Sigmoid colon (tissue), 7 donors: ENCODE results near the gene CALCR. TPM values are rescaled to one million over a fixed set of nuclear protein-coding genes. Genes with fewer than 3 reads are reported as not detected.

Experiments used
- DNase-seq: peaks from one replicate; pipeline ENCODE4 v3.0.0-alpha.2; 2019
- H3K27ac ChIP-seq, 4 donors: fragments of 200-600 bp; sonication (generic); one replicate each; pipeline ENCODE4 v1.5.1; 2016 to 2019; ENCODE audit warnings: mild to moderate bottlenecking in 1 of 4
- H3K27me3 ChIP-seq, 3 donors: fragments of 200-600 bp; sonication (generic); one replicate each; pipeline ENCODE4 v1.5.1; 2019; ENCODE audit warnings: mild to moderate bottlenecking in 1 of 3
- H3K36me3 ChIP-seq, 4 donors: fragments of 200-600 bp; sonication (generic); one replicate each; pipeline ENCODE4 v1.5.1; 2016 to 2019
- H3K4me1 ChIP-seq, 4 donors: fragments of 200-600 bp; sonication (generic); one replicate each; pipeline ENCODE4 v1.5.1; 2017 to 2019
- H3K4me3 ChIP-seq, 4 donors: fragments of 200-600 bp; sonication (generic); one replicate each; pipeline ENCODE4 v1.5.1; 2017 to 2019; ENCODE audit warnings: mild to moderate bottlenecking in 2 of 4, moderate library complexity in 1 of 4
- H3K9me3 ChIP-seq, 4 donors: fragments of 200-600 bp in 3 of 4; sonication (generic) in 3 of 4; one replicate each; pipeline versions ENCODE4 v1.5.1 to v1.6.1; 2013 to 2019
- EP300 ChIP-seq, 4 donors: sonication (generic); formaldehyde crosslinking; IDR thresholded peaks; one replicate each; pipeline ENCODE4 v1.6.1; 2017; ENCODE audit warnings: antibody characterized with exemption in 4 of 4
- POLR2A ChIP-seq, 2 donors: fragments of 450-650 bp; IDR thresholded peaks; one replicate each; pipeline ENCODE4 v1.6.1; 2016; ENCODE audit warnings: antibody characterized with exemption in 2 of 2, mild to moderate bottlenecking in 2 of 2, moderate library complexity in 2 of 2
- POLR2AphosphoS5 ChIP-seq, 4 donors: sonication (generic); formaldehyde crosslinking; IDR thresholded peaks; one replicate each; pipeline ENCODE4 v1.6.1; 2017; ENCODE audit warnings: antibody characterized with exemption in 4 of 4
- WGBS, 2 donors: extraction: QIAGEN DNeasy Blood & Tissue Kit; methylation state at CpG; one replicate each; pipeline ENCODE4 v1.1.7; 2013; 5-methylcytosine and 5-hydroxymethylcytosine counted together
- intact Hi-C: fragments of 100-400 bp; cut with DNase I; formaldehyde crosslinking; loops from one replicate; pipeline ENCODE4 v1.15.1; 2023
- polyA plus RNA-seq, 3 donors: library from polyadenylated mRNA; stranded (reverse); fragments of 200-250 nt; gene quantifications; one replicate each; pipeline ENCODE4 v1.2.3, GENCODE V29; 2013
- total RNA-seq, 4 donors: library from RNA; depleted of rRNA; stranded (reverse); fragments of >200 nt; gene quantifications; one replicate each; pipeline ENCODE4 v1.1.0, GENCODE V29; 2016
- TF ChIP-seq, protein P1 (sequence below), 4 experiments: fragments of 450-650 bp in 3 of 4; fragments of 200-600 bp in 1 of 4; IDR thresholded peaks; one replicate each; pipeline ENCODE4 v1.5.1; 2016 to 2019; ENCODE audit warnings: antibody characterized with exemption in 4 of 4, mild to moderate bottlenecking in 3 of 4, moderate library complexity in 2 of 4
- donor health status: healthy with polysubstance abuse.
- donor health status: Bipolar disorder and iron deficiency.
- donor health status: healthy.

Gene CALCR
- total and polyA plus RNA-seq, 7 donors: 0.03 TPM; not detected in 6

DNA sequence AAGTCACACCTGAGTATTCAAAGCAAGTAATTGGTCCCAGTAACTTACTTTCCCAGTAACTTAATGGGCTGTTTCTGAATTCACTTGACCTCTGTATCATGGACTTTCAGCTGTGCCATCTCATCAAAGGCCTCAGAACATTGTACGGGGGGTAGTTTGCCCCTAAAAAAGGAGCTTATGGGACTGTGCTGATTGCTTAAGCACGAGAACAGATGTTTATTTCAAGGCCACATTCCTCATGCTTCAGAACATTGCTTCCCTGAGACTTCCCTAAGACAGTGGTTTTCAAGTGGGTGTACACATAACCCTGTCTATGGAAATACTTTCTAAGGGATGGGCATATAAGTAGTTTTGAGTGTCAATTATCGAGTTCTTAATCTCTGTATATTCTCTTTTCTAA, 26.8 kb downstream of the CALCR start:
- Histone ChIP-seq H3K9me3 (no peaks in the 10 kb centered on the region), H3K36me3 (no peaks in the 10 kb centered on the region), H3K27me3 (no peaks in the 10 kb centered on the region), H3K4me3 (no peak overlapping the region), H3K27ac (no peak overlapping the region), H3K4me1 (no peaks in the 10 kb centered on the region)
- intact Hi-C loops: no loop called here
- TF ChIP-seq POLR2AphosphoS5 (IDR thresholded peaks at IDR 0.05) (no peak), EP300 (IDR thresholded peaks at IDR 0.05) (no peak), POLR2A (IDR thresholded peaks at IDR 0.05) (no peak)
- TF ChIP-seq, protein P1, sequence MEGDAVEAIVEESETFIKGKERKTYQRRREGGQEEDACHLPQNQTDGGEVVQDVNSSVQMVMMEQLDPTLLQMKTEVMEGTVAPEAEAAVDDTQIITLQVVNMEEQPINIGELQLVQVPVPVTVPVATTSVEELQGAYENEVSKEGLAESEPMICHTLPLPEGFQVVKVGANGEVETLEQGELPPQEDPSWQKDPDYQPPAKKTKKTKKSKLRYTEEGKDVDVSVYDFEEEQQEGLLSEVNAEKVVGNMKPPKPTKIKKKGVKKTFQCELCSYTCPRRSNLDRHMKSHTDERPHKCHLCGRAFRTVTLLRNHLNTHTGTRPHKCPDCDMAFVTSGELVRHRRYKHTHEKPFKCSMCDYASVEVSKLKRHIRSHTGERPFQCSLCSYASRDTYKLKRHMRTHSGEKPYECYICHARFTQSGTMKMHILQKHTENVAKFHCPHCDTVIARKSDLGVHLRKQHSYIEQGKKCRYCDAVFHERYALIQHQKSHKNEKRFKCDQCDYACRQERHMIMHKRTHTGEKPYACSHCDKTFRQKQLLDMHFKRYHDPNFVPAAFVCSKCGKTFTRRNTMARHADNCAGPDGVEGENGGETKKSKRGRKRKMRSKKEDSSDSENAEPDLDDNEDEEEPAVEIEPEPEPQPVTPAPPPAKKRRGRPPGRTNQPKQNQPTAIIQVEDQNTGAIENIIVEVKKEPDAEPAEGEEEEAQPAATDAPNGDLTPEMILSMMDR (IDR thresholded peaks at IDR 0.05): no peak
- WGBS, 2 donors: 72 to 77% methylated on average over 3 of the region's 3 CpGs
- no peak for DNase-seq

DNA sequence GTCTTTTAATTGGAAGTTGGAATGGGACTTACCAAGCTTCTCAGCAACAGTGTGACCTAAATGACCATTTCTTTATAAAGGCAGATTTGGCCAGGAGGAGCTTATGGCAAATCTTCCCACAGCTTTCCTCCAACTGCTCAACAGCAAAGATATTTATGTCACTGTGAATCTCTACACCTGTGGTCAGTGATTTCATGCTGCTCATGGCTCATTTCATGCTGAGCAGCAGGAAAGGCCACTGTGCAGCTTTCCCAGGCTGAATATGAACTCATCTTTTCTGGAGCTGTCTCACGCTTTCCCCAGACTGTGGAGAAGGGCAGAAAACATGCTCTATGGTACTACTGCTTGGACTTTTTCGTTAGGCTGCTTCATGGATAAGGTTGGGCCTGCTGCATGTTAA, 29.8 kb downstream of the CALCR start:
- H3K4me3 ChIP-seq: no peak overlapping the region
- H3K9me3 ChIP-seq: no peaks in the 10 kb centered on the region
- no peaks in the 10 kb centered on the region for H3K4me1 ChIP-seq
- H3K36me3 ChIP-seq: no peaks in the 10 kb centered on the region
- H3K27me3 ChIP-seq: no peaks in the 10 kb centered on the region
- intact Hi-C loops: no loop called here
- TF ChIP-seq, protein P1 (IDR thresholded peaks at IDR 0.05): no peak
- TF ChIP-seq EP300 (IDR thresholded peaks at IDR 0.05) (no peak), POLR2AphosphoS5 (IDR thresholded peaks at IDR 0.05) (no peak), POLR2A (IDR thresholded peaks at IDR 0.05) (no peak)
- H3K27ac ChIP-seq: no peak overlapping the region
- no peak for DNase-seq
- 70 to 79% methylated on average over 2 of the region's 2 CpGs for WGBS, 2 donors

DNA sequence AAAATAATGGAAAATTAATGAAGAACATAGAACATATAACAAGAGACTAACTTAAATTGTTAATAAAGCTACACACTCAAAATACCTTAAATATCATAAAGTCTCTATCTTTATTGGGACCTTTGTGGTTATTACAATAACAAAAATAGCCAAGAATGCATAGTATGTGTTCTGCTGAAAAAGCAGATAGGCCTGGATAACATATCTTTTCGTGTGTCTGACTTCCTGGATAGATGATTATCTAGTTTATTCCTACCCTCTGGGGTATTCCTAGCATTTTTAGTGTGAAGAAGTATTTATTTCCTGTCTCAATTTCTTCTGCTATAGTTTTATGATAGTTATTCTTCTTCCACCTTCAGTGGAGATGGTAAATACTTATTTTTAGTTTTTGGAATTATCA, 36.5 kb downstream of the CALCR start:
- no peaks in the 10 kb centered on the region for H3K36me3 ChIP-seq
- no peak overlapping the region for H3K4me3 ChIP-seq
- intact Hi-C loops: no loop called here
- no peaks in the 10 kb centered on the region for H3K4me1 ChIP-seq
- no peaks in the 10 kb centered on the region for H3K27me3 ChIP-seq
- H3K27ac ChIP-seq: no peak overlapping the region
- no peaks in the 10 kb centered on the region for H3K9me3 ChIP-seq
- DNase-seq: no peak
- TF ChIP-seq POLR2A (IDR thresholded peaks at IDR 0.05): no peak
- 31 to 44% methylated on average over 1 of the region's 1 CpG for WGBS, 2 donors

DNA sequence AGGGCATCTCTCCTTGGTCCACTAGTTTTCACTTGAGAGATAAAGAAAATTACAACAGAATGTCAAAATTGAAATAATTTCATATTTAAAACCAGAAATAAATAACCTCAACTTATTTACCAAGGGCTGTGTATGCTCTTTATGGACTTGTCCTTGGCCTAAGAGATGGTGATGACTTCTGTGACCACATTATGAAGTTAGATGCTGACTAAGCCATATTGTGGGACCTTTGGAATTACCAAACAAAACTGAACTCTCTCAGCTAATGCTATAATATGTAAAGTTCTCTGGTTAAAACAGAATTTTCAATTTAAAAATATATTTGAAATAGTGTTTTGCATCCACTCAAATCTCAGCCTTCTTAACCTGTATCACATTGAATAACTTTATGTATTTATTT, 38.9 kb downstream of the CALCR start:
- intact Hi-C loops: no loop called here
- Histone ChIP-seq H3K27ac (no peak overlapping the region), H3K36me3 (no peaks in the 10 kb centered on the region), H3K4me1 (no peaks in the 10 kb centered on the region), H3K27me3 (no peaks in the 10 kb centered on the region), H3K4me3 (no peak overlapping the region), H3K9me3 (no peaks in the 10 kb centered on the region)
- TF ChIP-seq, protein P1 (IDR thresholded peaks at IDR 0.05): no peak
- TF ChIP-seq EP300 (IDR thresholded peaks at IDR 0.05) (no peak), POLR2AphosphoS5 (IDR thresholded peaks at IDR 0.05) (no peak), POLR2A (IDR thresholded peaks at IDR 0.05) (no peak)
- no peak for DNase-seq

DNA sequence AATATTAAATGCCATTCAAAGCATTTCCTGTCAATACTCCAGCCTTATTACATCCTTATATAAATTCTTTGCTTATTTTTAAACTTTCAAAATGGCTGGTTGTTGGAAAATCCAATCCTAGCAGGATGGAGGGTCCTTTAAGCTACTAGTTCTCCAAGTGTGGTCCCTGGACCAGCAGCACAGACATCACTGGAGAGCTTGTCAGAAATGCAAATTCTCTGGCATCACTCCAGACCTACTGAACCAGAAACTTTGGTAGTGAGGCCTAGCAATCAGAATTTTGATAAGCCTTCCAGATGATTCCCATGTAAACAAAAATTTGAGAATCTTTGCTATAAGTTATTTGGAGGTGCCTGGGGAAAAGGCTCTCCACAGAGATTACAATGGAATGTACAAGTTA, 43.8 kb downstream of the CALCR start:
- no peaks in the 10 kb centered on the region for H3K9me3 ChIP-seq
- intact Hi-C loops: no loop called here
- TF ChIP-seq, protein P1 (IDR thresholded peaks at IDR 0.05): no peak
- TF ChIP-seq POLR2A (IDR thresholded peaks at IDR 0.05): no peak
- no peak for TF ChIP-seq POLR2AphosphoS5 (IDR thresholded peaks at IDR 0.05)
- no peak for TF ChIP-seq EP300 (IDR thresholded peaks at IDR 0.05)
- no peak overlapping the region for H3K27ac ChIP-seq
- DNase-seq: no peak
- H3K4me3 ChIP-seq: no peak overlapping the region
- no peaks in the 10 kb centered on the region for H3K36me3 ChIP-seq
- H3K27me3 ChIP-seq: no peaks in the 10 kb centered on the region
- no peaks in the 10 kb centered on the region for H3K4me1 ChIP-seq
